ENCODE measurements around the gene NUP205.
"Not testable (repeated sequence)": the region's sequence is repeated elsewhere in the genome, so short reads cannot be mapped to it uniquely, and the experiment has no call there.

NUP205 gene

GRCh38 chr7:135670179-135670578 is 112.5 kb downstream of the NUP205 start:
- DNase-seq = no peak

- DNase-seq = no peak
These were observed 115.0 kb downstream of the NUP205 start for GRCh38 chr7:135672560-135673359.

- no peak for DNase-seq
These were observed 115.6 kb downstream of the NUP205 start for GRCh38 chr7:135673360-135673706.

- no peak for DNase-seq
These were observed 121.2 kb downstream of the NUP205 start for GRCh38 chr7:135678612-135679575.

GRCh38 chr7:135681762-135682161 is 124.0 kb downstream of the NUP205 start:
- no peak for DNase-seq

- no peak for DNase-seq
These were observed 124.5 kb downstream of the NUP205 start for GRCh38 chr7:135682191-135682590.

GRCh38 chr7:135683609-135684008 is 125.9 kb downstream of the NUP205 start:
- no peak for DNase-seq

GRCh38 chr7:135684136-135684535 is 126.4 kb downstream of the NUP205 start:
- no peak for DNase-seq

- no peak for DNase-seq
These were observed 127.0 kb downstream of the NUP205 start for GRCh38 chr7:135684699-135685098.

- DNase-seq = no peak
These were observed 127.8 kb downstream of the NUP205 start for GRCh38 chr7:135685306-135686084.

- DNase-seq = no peak
These were observed 129.7 kb downstream of the NUP205 start for GRCh38 chr7:135687466-135687865.

GRCh38 chr7:135690566-135690965 is 132.8 kb downstream of the NUP205 start:
- no peak for DNase-seq

GRCh38 chr7:135692055-135692454 is 134.3 kb downstream of the NUP205 start:
- no peak for DNase-seq

GRCh38 chr7:135692606-135693005 is 134.9 kb downstream of the NUP205 start:
- DNase-seq = not testable (repeated sequence)

- DNase-seq = no peak
These were observed 135.8 kb downstream of the NUP205 start for GRCh38 chr7:135693558-135693957.

- DNase-seq = no peak
These were observed 139.7 kb downstream of the NUP205 start for GRCh38 chr7:135697276-135698049.
